Suprapubic skin (tissue), 4 donors: ENCODE results near the gene UFSP1. TPM values are rescaled to one million over a fixed set of nuclear protein-coding genes. Genes with fewer than 3 reads are reported as not detected.

Source experiments
- DNase-seq, 2 donors: peaks; one replicate each; pipeline ENCODE4 v3.0.0-alpha.2; 2019; ENCODE audit warnings: low spot score in 2 of 2
- H3K27ac ChIP-seq: fragments of 200-600 bp; sonication (generic); one replicate; pipeline ENCODE4 v1.5.1; 2019
- H3K27me3 ChIP-seq: fragments of 200-600 bp; sonication (generic); one replicate; pipeline ENCODE4 v1.5.1; 2019
- H3K36me3 ChIP-seq: fragments of 200-600 bp; sonication (generic); one replicate; pipeline ENCODE4 v1.5.1; 2019
- H3K4me1 ChIP-seq: fragments of 200-600 bp; sonication (generic); one replicate; pipeline ENCODE4 v1.5.1; 2019
- H3K4me3 ChIP-seq: fragments of 200-600 bp; sonication (generic); one replicate; pipeline ENCODE4 v1.5.1; 2019; ENCODE audit warnings: mild to moderate bottlenecking
- H3K9me3 ChIP-seq: fragments of 200-600 bp; sonication (generic); one replicate; pipeline ENCODE4 v1.5.1; 2019
- CTCF ChIP-seq, 2 donors: fragments of 200-600 bp in 1 of 2; fragments of 450-650 bp in 1 of 2; sonication (generic) in 1 of 2; IDR thresholded peaks; one replicate each; pipeline ENCODE4 v1.5.1; 2016 to 2019; ENCODE audit warnings: antibody characterized with exemption in 2 of 2, mild to moderate bottlenecking in 1 of 2, moderate library complexity in 1 of 2
- EP300 ChIP-seq: sonication (generic); formaldehyde crosslinking; IDR thresholded peaks from one replicate; pipeline ENCODE4 v1.6.1; 2017; ENCODE audit warnings: antibody characterized with exemption
- POLR2A ChIP-seq, 2 donors: fragments of 450-650 bp; IDR thresholded peaks; one replicate each; pipeline ENCODE4 v1.6.1; 2017; ENCODE audit warnings: antibody characterized with exemption in 2 of 2, mild to moderate bottlenecking in 2 of 2, moderate library complexity in 2 of 2
- POLR2AphosphoS5 ChIP-seq, 3 donors: sonication (generic); formaldehyde crosslinking; IDR thresholded peaks; one replicate each; pipeline ENCODE4 v1.6.1; 2017; ENCODE audit warnings: antibody characterized with exemption in 3 of 3
- WGBS: methylation state at CpG from one replicate; pipeline ENCODE4 v1.1.5; 2018; 5-methylcytosine and 5-hydroxymethylcytosine counted together
- total RNA-seq, 4 donors: library from RNA; depleted of rRNA; stranded (reverse); fragments of >200 nt; gene quantifications; one replicate each; pipeline ENCODE4 v1.1.0, GENCODE V29; 2016

UFSP1 gene
- total RNA-seq, 4 donors from 2014 or later, result 1.1 to 2.3 (median 1.7) TPM

- Histone ChIP-seq H3K9me3 (no peaks in the 10 kb centered on the region), H3K36me3 (no peaks in the 10 kb centered on the region), H3K4me1 (peaks cover 2% of the 10 kb centered on the region), H3K27ac (no peak overlapping the region), H3K27me3 (peaks cover 35% of the 10 kb centered on the region), H3K4me3 (no peak overlapping the region)
- 92% methylated on average over 7 of the region's 7 CpGs for WGBS
- no peak for DNase-seq
- TF ChIP-seq POLR2AphosphoS5 (IDR thresholded peaks at IDR 0.05) (no peak), POLR2A (IDR thresholded peaks at IDR 0.05) (no peak), CTCF (IDR thresholded peaks at IDR 0.05) (no peak), EP300 (no peak)
These were observed 13.1 kb upstream of the UFSP1 start for GRCh38 chr7:100902638-100903037.

- H3K27me3 ChIP-seq, result peaks cover 42% of the 10 kb centered on the region
- H3K36me3 ChIP-seq, result no peaks in the 10 kb centered on the region
- no peak for DNase-seq
- WGBS, result 60% methylated on average over 5 of the region's 5 CpGs
- H3K27ac ChIP-seq, result no peak overlapping the region
- no peak for TF ChIP-seq POLR2AphosphoS5 (IDR thresholded peaks at IDR 0.05)
- H3K4me3 ChIP-seq, result no peak overlapping the region
- H3K9me3 ChIP-seq, result no peaks in the 10 kb centered on the region
- peaks cover 9% of the 10 kb centered on the region for H3K4me1 ChIP-seq
These were observed 12.4 kb upstream of the UFSP1 start for GRCh38 chr7:100901921-100902332.

- Histone ChIP-seq H3K4me3 (no peak overlapping the region), H3K4me1 (peaks cover 17% of the 10 kb centered on the region), H3K9me3 (no peaks in the 10 kb centered on the region), H3K36me3 (no peaks in the 10 kb centered on the region), H3K27me3 (peaks cover 52% of the 10 kb centered on the region), H3K27ac (no peak overlapping the region)
- TF ChIP-seq CTCF (IDR thresholded peaks at IDR 0.05), result no peak
- TF ChIP-seq POLR2AphosphoS5 (IDR thresholded peaks at IDR 0.05), result no peak
- no peak for TF ChIP-seq EP300
- no peak for TF ChIP-seq POLR2A (IDR thresholded peaks at IDR 0.05)
- DNase-seq, result no peak
- 90% methylated on average over 2 of the region's 2 CpGs for WGBS
These were observed 11.5 kb upstream of the UFSP1 start for GRCh38 chr7:100900978-100901377.

GRCh38 chr7:100899432-100899831 lies 9.9 kb upstream of the UFSP1 start:
- no peak overlapping the region for H3K4me3 ChIP-seq
- peaks cover 33% of the 10 kb centered on the region for H3K4me1 ChIP-seq
- no peak overlapping the region for H3K27ac ChIP-seq
- 94% methylated on average over 5 of the region's 5 CpGs for WGBS
- no peak for TF ChIP-seq POLR2A (IDR thresholded peaks at IDR 0.05)
- no peak for TF ChIP-seq EP300
- TF ChIP-seq CTCF (IDR thresholded peaks at IDR 0.05), result no peak
- TF ChIP-seq POLR2AphosphoS5 (IDR thresholded peaks at IDR 0.05), result no peak
- H3K9me3 ChIP-seq, result no peaks in the 10 kb centered on the region
- H3K27me3 ChIP-seq, result peaks cover 67% of the 10 kb centered on the region
- DNase-seq, result no peak
- H3K36me3 ChIP-seq, result no peaks in the 10 kb centered on the region

- H3K27me3 ChIP-seq, result peaks cover 67% of the 10 kb centered on the region
These were observed 8.4 kb upstream of the UFSP1 start for GRCh38 chr7:100897772-100898454.

More at GRCh38 chr7:100897772-100898454, 8.4 kb upstream of the UFSP1 start:
- DNase-seq, result no peak
- TF ChIP-seq EP300, result no peak
- TF ChIP-seq POLR2AphosphoS5 (IDR thresholded peaks at IDR 0.05), result no peak
- no peak for TF ChIP-seq CTCF (IDR thresholded peaks at IDR 0.05)
- Histone ChIP-seq H3K9me3 (no peaks in the 10 kb centered on the region), H3K4me3 (no peak overlapping the region), H3K27ac (no peak overlapping the region), H3K4me1 (peaks cover 37% of the 10 kb centered on the region), H3K36me3 (no peaks in the 10 kb centered on the region)
- WGBS, result 56% methylated on average over 13 of the region's 13 CpGs
